HepG2 (cell line): ENCODE results near the gene PISD. TPM values are rescaled to one million over a fixed set of nuclear protein-coding genes. Genes with fewer than 3 reads are reported as not detected.

Experiments used
- AKAP8 ChIP-seq: sonication (generic); formaldehyde crosslinking; IDR thresholded peaks from 2 replicates; pipeline ENCODE4 v1.5.1; 2020; ENCODE audit warnings: mild to moderate bottlenecking, missing genetic modification reagents
- FOXP4 ChIP-seq: sonication (generic); formaldehyde crosslinking; IDR thresholded peaks from 2 replicates; pipeline ENCODE4 v1.4.0; 2020; ENCODE audit warnings: missing genetic modification reagents
- GLMP ChIP-seq: sonication (generic); formaldehyde crosslinking; IDR thresholded peaks from 2 replicates; pipeline ENCODE4 v1.9.0; 2021; ENCODE audit warnings: missing genetic modification reagents, mild to moderate bottlenecking, borderline replicate concordance
- HCFC1 ChIP-seq: fragments of 150-350 bp; IDR thresholded peaks from 2 replicates; pipeline ENCODE4 v1.6.1; 2014; ENCODE audit warnings: low read depth, low read length
- IKZF4 ChIP-seq: sonication (generic); formaldehyde crosslinking; IDR thresholded peaks from 2 replicates; pipeline ENCODE4 v1.5.1; 2020; ENCODE audit warnings: borderline replicate concordance, mild to moderate bottlenecking, low read depth, missing genetic modification reagents; ENCODE audit errors: not compliant biosample characterization
- KAT7 ChIP-seq: IDR thresholded peaks from 2 replicates; pipeline ENCODE4 v1.6.1; 2018; ENCODE audit warnings: borderline replicate concordance, missing compliant biosample characterization
- MXI1 ChIP-seq: IDR thresholded peaks from 3 replicates; pipeline ENCODE4 v1.6.1; 2012; ENCODE audit warnings: low read depth, low read length, inconsistent platforms, borderline replicate concordance
- NCOA5 ChIP-seq: sonication (generic); formaldehyde crosslinking; IDR thresholded peaks from 2 replicates; pipeline ENCODE4 v1.4.0; 2020; ENCODE audit warnings: missing genetic modification reagents
- SMAD3 ChIP-seq: sonication (generic); formaldehyde crosslinking; IDR thresholded peaks from 2 replicates; pipeline ENCODE4 v1.4.0; 2020; ENCODE audit warnings: missing genetic modification reagents
- SP2 ChIP-seq: sonication (generic); formaldehyde crosslinking; IDR thresholded peaks from 2 replicates; pipeline ENCODE4 v1.5.1; 2020; ENCODE audit warnings: mild to moderate bottlenecking, missing genetic modification reagents
- TFAP4 ChIP-seq: sonication (generic); IDR thresholded peaks from 2 replicates; pipeline ENCODE4 v1.6.1; 2016; ENCODE audit warnings: low read depth, borderline replicate concordance
- TRIM24 ChIP-seq: sonication (generic); formaldehyde crosslinking; IDR thresholded peaks from 2 replicates; pipeline ENCODE4 v1.8.0; 2022; ENCODE audit warnings: mild to moderate bottlenecking, missing genetic modification reagents
- ZBTB14 ChIP-seq: sonication (generic); formaldehyde crosslinking; IDR thresholded peaks from 2 replicates; pipeline ENCODE4 v1.4.0; 2020; ENCODE audit warnings: missing genetic modification reagents
- ZBTB3 ChIP-seq: sonication (generic); formaldehyde crosslinking; IDR thresholded peaks from 2 replicates; pipeline ENCODE4 v1.4.0; 2020; ENCODE audit warnings: low read depth, mild to moderate bottlenecking, moderate library complexity, missing genetic modification reagents, borderline replicate concordance
- ZNF136 ChIP-seq: sonication (generic); formaldehyde crosslinking; IDR thresholded peaks from 2 replicates; pipeline ENCODE4 v1.8.1; 2022; ENCODE audit warnings: low read depth, mild to moderate bottlenecking, moderate library complexity, missing genetic modification reagents
- ZNF30 ChIP-seq: sonication (generic); formaldehyde crosslinking; IDR thresholded peaks from 2 replicates; pipeline ENCODE4 v1.5.0; 2020; ENCODE audit warnings: mild to moderate bottlenecking, missing genetic modification reagents
- ZNF83 ChIP-seq: sonication (generic); formaldehyde crosslinking; IDR thresholded peaks from 2 replicates; pipeline ENCODE4 v1.4.0; 2020; ENCODE audit warnings: missing genetic modification reagents, mild to moderate bottlenecking, borderline replicate concordance
- polyA plus RNA-seq, 8 experiments: library from polyadenylated mRNA; depleted of rRNA in 3 of 8; stranded (reverse) in 7 of 8; unstranded in 1 of 8; fragments of >200 nt; fragmentation: Illumina TruSeq in 4 of 8; extraction: Trizol in 4 of 8; gene quantifications; 2 replicates each; pipeline versions ENCODE4 v1.2.1 to v1.2.3, GENCODE V29; 2011 to 2016; ENCODE audit warnings: low read depth in 4 of 8, missing spikeins in 1 of 8, mixed read lengths in 1 of 8; ENCODE audit not compliant: insufficient read depth in 1 of 8
- total RNA-seq, 5 experiments: library from RNA; depleted of rRNA; stranded (reverse); fragments of >200 nt; fragmentation: Illumina TruSeq; extraction: Trizol; gene quantifications; 2 replicates each; pipeline ENCODE4 v1.2.3, GENCODE V29; 2016; ENCODE audit warnings: low read depth in 1 of 5
- TF ChIP-seq, protein P1 (sequence below): sonication (generic); formaldehyde crosslinking; IDR thresholded peaks from 2 replicates; pipeline ENCODE4 v1.5.0; 2020; ENCODE audit warnings: missing genetic modification reagents
- TF ChIP-seq, protein P2 (sequence below): fragments of 450-650 bp; IDR thresholded peaks from 2 replicates; pipeline ENCODE4 v1.6.1; 2016

PISD gene
- total and polyA plus RNA-seq, 2 of the 13 experiments (the other 11 are each of a cell fraction or from before 2014, with no cell fraction given) = 30.1 to 47.7 TPM

DNA sequence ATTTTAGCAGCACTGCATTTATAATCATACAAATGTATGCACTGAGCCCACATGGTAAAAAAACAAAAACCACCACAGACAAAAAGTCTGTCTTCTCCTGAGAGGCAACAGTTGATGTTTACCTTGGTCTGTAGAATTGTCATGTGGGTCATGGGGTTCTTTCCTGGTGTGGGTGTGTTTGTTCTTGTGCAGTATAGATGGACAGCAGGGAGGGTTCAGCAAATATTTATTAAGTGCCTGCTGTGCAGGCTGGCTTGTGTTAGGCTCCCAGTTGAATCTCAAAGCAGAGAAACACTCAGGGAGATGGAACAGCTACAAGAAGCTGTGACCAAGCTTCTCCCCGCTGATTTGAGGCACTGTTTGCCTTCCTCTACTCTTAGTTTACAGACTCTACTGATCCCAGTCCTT, 82.2 kb downstream of the PISD start (continued):
- TF ChIP-seq ZNF83 (CRISPR knock-in tag) (no peak), ZBTB14 (CRISPR knock-in tag) (no peak), SP2 (CRISPR knock-in tag) (no peak), MXI1 (peak; percentile 75; the same call in 1 of the 3 replicates), AKAP8 (CRISPR knock-in tag) (no peak), HCFC1 (no peak), TRIM24 (CRISPR knock-in tag) (no peak), GLMP (CRISPR knock-in tag) (no peak), NCOA5 (CRISPR knock-in tag) (no peak), IKZF4 (CRISPR knock-in tag) (no peak), ZNF136 (CRISPR knock-in tag) (no peak), ZBTB3 (CRISPR knock-in tag) (peak; percentile 79; the same call in 1 of the 2 replicates), KAT7 (CRISPR knock-in tag) (no peak), TFAP4 (peak; percentile 85), SMAD3 (CRISPR knock-in tag) (peak; percentile 46; the same call in 1 of the 2 replicates), ZNF30 (CRISPR knock-in tag) (no peak), FOXP4 (CRISPR knock-in tag) (peak; percentile 95)
- TF ChIP-seq, protein P1, sequence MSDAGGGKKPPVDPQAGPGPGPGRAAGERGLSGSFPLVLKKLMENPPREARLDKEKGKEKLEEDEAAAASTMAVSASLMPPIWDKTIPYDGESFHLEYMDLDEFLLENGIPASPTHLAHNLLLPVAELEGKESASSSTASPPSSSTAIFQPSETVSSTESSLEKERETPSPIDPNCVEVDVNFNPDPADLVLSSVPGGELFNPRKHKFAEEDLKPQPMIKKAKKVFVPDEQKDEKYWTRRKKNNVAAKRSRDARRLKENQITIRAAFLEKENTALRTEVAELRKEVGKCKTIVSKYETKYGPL (CRISPR knock-in tag) = no peak
- TF ChIP-seq, protein P2, sequence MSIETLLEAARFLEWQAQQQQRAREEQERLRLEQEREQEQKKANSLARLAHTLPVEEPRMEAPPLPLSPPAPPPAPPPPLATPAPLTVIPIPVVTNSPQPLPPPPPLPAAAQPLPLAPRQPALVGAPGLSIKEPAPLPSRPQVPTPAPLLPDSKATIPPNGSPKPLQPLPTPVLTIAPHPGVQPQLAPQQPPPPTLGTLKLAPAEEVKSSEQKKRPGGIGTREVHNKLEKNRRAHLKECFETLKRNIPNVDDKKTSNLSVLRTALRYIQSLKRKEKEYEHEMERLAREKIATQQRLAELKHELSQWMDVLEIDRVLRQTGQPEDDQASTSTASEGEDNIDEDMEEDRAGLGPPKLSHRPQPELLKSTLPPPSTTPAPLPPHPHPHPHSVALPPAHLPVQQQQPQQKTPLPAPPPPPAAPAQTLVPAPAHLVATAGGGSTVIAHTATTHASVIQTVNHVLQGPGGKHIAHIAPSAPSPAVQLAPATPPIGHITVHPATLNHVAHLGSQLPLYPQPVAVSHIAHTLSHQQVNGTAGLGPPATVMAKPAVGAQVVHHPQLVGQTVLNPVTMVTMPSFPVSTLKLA = peak; percentile 74
